BE2C (cell line): Measurements from ENCODE around the gene SMCHD1. TPM values are rescaled to one million over a fixed set of nuclear protein-coding genes. Genes with fewer than 3 reads are reported as not detected.

Experiments used
- DNase-seq: peaks from one replicate; pipeline ENCODE4 v3.0.0-alpha.2; 2020
- H3K27me3 ChIP-seq: fragments of 250-450 bp; sonication (Bioruptor Pico); 2 replicates; pipeline ENCODE4 v1.5.1; 2020; ENCODE audit warnings: mild to moderate bottlenecking
- H3K36me3 ChIP-seq: fragments of 250-450 bp; sonication (Bioruptor Pico); 2 replicates; pipeline ENCODE4 v1.5.1; 2020; ENCODE audit warnings: mild to moderate bottlenecking
- H3K4me1 ChIP-seq: fragments of 250-450 bp; sonication (Bioruptor Pico); 2 replicates; pipeline ENCODE4 v1.5.1; 2020
- H3K4me3 ChIP-seq: 2 replicates; pipeline ENCODE4 v1.5.1; 2011; ENCODE audit warnings: low read depth, low read length
- H3K9me3 ChIP-seq: fragments of 250-450 bp; sonication (Bioruptor Pico); 2 replicates; pipeline ENCODE4 v1.5.1; 2020
- CTCF ChIP-seq: IDR thresholded peaks from 2 replicates; pipeline ENCODE4 v1.5.1; 2012; ENCODE audit warnings: mild to moderate bottlenecking, low read depth, low read length
- polyA plus RNA-seq: library from polyadenylated mRNA; unstranded; fragments of >200 nt; gene quantifications from one replicate; pipeline ENCODE4 v1.2.1, GENCODE V29; 2012; ENCODE audit warnings: low read depth, missing spikeins; ENCODE audit not compliant: insufficient read length, insufficient read depth

Gene SMCHD1
- polyA plus RNA-seq: 4.6 TPM

DNA sequence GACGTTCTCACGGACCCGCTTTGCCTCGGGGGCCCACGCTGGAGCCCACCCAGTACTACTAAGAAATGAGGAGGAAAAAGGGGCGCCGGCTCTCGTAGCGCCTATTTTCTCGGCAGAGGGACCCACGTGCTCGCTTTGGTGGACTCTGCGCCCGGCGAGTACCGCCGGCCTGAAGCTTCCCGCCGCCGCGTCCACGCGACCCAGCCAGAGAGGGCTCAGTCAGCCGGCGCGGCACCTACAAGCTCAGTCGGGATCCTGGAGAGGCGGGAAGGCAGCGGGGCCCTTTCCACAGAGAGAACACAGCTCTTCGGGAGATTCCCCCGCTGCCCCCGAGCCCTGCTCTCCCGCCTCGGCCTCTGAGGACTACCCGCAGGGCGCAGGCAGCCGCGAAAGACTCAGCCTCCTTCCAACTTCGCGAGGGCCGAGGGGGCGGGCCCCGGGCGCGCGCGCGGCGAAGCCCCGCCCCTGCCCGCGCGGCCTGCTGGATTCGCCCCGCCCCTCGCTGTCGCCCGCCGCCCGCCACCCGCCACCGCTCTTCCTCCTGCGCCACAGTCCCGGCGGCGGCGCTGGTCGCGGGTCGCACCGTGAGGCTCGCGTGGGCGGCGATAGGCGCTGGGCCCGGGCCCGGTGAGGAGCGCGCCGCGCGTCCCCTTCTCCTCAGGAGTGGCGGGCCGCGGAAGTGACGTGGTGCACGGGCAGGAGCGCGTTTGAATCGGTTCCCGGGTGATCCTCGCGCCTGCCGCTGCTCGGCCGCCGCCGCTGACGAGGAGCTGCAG, at the start of gene SMCHD1:
TSS of gene SMCHD1 (plus strand) at position 549 of the 776 bp plus-strand sequence. CDS start 350 bp downstream, outside the sequence.
- H3K9me3 ChIP-seq: no peaks in the 10 kb centered on the region

DNA sequence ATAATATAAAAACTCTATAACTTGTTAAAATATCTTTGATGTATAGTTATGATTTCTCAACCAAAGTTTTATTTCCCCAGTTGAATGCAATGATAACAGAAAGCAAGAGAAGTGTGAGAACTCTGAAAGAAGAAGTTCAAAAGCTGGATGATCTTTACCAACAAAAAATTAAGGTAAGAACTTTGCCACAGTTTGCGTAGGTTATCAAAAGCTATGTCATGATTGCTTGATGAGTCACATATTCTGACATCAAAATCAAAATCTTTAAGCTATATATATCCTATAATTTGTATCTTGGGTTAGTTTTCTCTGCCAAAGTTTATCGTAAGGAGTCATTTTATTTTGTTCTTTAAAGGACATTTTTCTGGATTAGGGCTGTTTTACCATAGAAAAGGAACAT, 49.2 kb upstream of the SMCHD1 start:
- Histone ChIP-seq H3K4me1 (no peaks in the 10 kb centered on the region), H3K36me3 (peaks cover 11% of the 10 kb centered on the region; the same call in 1 of the 2 replicates), H3K27me3 (no peaks in the 10 kb centered on the region), H3K4me3 (no peak overlapping the region), H3K9me3 (no peaks in the 10 kb centered on the region)
- DNase-seq: no peak
- no peak for TF ChIP-seq CTCF

More for the DNA sequence above, at the start of gene SMCHD1:
- no peaks in the 10 kb centered on the region for H3K36me3 ChIP-seq
- peak within 1 kb of the TSS; percentile 78 for H3K4me3 ChIP-seq
- H3K4me1 ChIP-seq: no peaks in the 10 kb centered on the region
- no peak for TF ChIP-seq CTCF
- peak; percentile 81 for DNase-seq
- no peaks in the 10 kb centered on the region for H3K27me3 ChIP-seq

GRCh38 chr18:2609604-2610003, 45.9 kb upstream of the SMCHD1 start:
- Histone ChIP-seq H3K36me3 (peaks cover 11% of the 10 kb centered on the region; the same call in 1 of the 2 replicates), H3K4me3 (no peak overlapping the region), H3K9me3 (no peaks in the 10 kb centered on the region), H3K4me1 (no peaks in the 10 kb centered on the region), H3K27me3 (no peaks in the 10 kb centered on the region)
- no peak for TF ChIP-seq CTCF
- DNase-seq: no peak

- no peaks in the 10 kb centered on the region for H3K4me1 ChIP-seq
- no peaks in the 10 kb centered on the region for H3K9me3 ChIP-seq
- no peak overlapping the region for H3K4me3 ChIP-seq
- H3K27me3 ChIP-seq: no peaks in the 10 kb centered on the region
- H3K36me3 ChIP-seq: peaks cover 11% of the 10 kb centered on the region; the same call in 1 of the 2 replicates
- TF ChIP-seq CTCF: no peak
- no peak for DNase-seq
Observed at GRCh38 chr18:2610549-2610948, 45.0 kb upstream of the SMCHD1 start.

DNA sequence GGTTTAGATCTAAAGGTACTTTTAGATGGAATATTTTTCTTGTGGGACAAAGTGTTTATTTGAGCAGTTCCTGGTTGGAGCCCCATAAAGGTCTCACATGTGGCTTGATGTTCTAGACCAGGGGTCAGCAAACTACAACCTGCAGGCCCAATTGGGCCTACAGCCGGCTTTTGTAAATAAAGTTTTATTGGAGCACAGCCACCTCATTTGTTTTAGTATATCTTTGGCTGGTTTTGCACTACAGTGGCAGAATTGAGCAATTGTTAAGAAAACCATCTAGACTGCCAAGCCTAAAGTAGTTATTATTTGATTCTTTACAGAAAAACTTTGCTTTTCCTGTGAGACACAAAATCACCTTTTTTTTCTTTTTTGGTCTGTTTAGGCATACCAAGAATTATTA, 42.5 kb upstream of the SMCHD1 start:
- no peak for TF ChIP-seq CTCF
- no peak for DNase-seq
- H3K27me3 ChIP-seq: no peaks in the 10 kb centered on the region
- H3K4me3 ChIP-seq: no peak overlapping the region
- no peaks in the 10 kb centered on the region for H3K4me1 ChIP-seq
- H3K36me3 ChIP-seq: peaks cover 7% of the 10 kb centered on the region; the same call in 1 of the 2 replicates
- no peaks in the 10 kb centered on the region for H3K9me3 ChIP-seq

DNA sequence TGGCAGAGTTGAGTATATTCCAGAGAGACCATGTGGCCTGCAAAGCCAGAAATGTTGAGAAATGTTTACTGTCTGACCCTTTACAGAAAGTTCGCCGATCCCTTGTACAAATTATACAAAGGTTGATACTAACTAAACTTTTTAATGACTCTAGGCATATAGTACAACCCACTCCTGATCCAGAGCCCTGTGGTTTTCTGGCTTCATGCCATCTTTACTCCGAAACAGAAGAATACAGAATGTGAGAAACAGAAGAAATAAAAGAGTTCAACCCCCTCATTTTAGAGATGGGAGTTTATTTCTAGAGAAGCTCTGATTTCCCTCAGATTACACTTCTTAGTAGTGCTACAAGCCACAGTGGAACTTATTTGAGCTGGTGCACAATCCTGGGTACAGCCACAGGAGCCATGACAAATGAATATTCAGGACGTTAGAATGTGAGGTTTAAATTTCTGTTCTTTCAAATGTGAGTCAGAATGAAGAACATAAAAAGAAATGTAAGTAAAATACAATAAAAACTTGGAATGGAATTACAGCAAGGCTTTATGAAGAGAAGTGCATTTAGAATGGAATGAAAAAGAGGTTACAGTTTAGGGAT, 38.0 kb upstream of the SMCHD1 start:
- no peaks in the 10 kb centered on the region for H3K27me3 ChIP-seq
- no peak for TF ChIP-seq CTCF
- no peak overlapping the region for H3K4me3 ChIP-seq
- no peaks in the 10 kb centered on the region for H3K4me1 ChIP-seq
- no peak for DNase-seq
- no peaks in the 10 kb centered on the region for H3K36me3 ChIP-seq
- no peaks in the 10 kb centered on the region for H3K9me3 ChIP-seq
